Measurements from ENCODE around the gene ATG101.

The ATG101 gene

DNA sequence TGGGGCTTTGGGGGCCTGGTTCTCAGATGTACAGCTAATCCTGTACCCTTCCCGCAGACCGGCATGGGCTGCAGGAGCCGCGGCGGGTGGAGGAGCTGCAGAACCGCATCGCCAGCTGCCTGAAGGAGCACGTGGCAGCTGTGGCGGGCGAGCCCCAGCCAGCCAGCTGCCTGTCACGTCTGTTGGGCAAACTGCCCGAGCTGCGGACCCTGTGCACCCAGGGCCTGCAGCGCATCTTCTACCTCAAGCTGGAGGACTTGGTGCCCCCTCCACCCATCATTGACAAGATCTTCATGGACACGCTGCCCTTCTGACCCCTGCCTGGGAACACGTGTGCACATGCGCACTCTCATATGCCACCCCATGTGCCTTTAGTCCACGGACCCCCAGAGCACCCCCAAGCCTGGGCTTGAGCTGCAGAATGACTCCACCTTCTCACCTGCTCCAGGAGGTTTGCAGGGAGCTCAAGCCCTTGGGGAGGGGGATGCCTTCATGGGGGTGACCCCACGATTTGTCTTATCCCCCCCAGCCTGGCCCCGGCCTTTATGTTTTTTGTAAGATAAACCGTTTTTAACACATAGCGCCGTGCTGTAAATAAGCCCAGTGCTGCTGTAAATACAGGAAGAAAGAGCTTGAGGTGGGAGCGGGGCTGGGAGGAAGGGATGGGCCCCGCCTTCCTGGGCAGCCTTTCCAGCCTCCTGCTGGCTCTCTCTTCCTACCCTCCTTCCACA lies 11.0 kb upstream of the ATG101 start:
- DNase-seq: no peak

DNA sequence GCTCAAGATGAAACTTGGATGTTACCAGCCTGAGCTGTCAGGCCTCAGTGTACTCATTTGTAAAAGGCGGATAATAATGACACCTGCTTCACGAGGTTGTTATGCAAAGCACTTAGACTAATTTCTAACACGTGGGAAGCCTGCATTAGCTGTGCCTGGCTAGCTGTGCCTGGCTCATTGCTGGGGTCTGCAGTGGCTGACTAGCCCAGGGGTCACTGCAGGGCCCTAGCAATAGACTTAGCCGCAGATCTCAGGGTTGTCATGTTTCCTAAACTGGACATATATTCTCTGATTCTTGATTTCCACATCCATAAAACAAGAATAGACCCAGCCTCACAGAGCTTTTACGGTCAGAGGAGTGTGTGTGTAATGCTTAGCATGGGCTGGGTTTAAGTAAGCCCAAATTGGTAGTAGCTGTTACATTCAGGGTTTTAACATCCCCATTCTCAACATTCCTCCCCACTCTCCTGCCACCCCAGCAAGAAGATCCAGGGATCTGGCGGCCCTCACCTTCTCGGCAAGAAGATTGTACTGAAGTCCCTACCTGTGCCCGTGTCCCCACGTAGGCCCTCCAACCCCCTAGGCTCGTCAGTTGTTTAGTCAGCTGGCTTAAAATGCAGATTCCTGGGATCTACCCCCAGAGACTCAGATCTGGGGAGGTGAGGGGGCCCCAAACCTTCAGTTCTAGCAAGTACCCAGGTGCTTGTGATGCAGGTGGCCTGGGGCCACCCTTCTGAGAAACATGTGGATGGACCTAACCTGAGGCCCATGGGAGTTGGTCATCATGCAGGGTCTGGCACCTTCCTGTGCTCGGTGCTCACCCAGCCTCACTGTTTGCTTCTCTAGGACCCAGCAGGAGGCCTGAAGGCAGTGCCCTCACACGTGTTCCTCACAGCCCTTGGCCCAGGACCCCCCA lies 9.9 kb upstream of the ATG101 start:
- DNase-seq: no peak

DNA sequence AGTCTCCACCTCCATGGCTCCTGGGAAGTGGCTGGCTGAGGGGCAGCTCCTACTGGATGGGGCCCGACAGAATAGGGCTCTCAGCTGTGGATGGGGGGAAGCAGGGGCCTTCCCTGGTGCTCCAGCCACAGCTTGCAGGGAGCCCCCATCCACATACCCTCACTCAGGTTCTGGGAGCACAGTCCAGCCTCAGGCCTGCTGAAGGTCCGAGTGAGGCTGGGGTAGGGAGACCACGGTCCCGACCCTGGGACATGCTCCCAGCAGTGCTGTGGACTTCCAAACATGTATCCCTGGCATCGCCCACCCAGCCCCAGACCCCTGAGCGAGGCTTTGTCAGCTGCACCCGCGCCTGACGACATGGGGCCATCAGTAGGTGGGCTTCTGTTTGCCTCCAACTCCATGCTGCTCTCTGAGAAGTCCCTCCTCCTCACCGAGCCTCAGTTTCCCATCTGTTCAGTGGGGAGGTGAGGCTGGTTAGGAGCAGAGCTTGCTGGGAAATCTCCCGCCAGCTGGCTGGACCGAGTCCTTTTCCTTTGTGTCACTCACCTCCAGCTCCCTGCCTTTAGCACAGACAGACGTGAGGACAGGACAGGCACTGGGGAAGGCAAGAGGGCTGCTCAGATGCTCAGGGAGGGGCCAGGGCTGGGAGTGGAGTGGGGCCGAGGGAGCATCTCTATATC lies 9.1 kb upstream of the ATG101 start:
- DNase-seq: no peak

GRCh38 chr12:52061470-52062166 lies 8.2 kb upstream of the ATG101 start:
- DNase-seq: no peak

GRCh38 chr12:52062167-52063081 lies 7.4 kb upstream of the ATG101 start:
- DNase-seq: no peak

DNA sequence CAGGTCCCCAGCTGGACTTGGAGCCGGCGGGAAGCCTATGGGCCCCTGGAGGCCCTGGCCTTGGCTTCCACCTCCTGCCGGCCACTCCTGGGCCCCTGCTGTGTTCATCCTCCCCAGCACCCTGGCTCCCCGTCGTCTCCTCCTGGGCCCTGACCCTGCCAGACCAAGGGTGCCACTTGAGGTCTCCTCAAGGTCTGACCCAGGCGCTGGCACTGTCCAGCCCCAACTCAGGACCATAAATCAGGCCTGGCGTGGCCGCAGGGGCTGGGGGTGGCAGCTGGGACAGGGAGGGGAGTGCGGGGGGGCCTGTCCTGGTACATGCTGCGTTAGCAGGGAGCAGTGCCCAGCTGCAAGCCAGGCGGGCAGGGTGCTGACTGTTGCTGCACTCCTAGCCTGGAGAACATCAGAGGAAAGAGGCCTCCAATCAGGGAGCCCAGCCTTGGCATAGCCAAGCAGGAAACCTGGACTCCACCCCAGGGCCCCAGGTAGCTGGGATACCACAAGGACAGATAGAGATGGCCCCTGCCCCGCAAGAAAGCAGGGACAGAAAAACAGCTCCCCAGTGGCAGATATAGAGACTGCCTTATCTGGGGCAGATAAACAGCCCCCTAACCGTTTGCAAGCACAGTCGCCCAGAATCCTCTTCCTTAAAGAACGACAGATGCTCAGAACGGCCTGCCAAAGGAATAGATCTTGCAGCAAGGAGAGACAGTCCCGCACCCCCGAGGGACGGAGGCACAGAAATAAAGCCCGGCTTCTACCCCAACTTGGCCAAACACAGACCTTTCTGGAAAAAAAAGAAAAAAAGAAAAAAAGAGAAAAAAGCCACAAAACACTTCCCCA lies 6.5 kb upstream of the ATG101 start:
- DNase-seq: no peak

DNA sequence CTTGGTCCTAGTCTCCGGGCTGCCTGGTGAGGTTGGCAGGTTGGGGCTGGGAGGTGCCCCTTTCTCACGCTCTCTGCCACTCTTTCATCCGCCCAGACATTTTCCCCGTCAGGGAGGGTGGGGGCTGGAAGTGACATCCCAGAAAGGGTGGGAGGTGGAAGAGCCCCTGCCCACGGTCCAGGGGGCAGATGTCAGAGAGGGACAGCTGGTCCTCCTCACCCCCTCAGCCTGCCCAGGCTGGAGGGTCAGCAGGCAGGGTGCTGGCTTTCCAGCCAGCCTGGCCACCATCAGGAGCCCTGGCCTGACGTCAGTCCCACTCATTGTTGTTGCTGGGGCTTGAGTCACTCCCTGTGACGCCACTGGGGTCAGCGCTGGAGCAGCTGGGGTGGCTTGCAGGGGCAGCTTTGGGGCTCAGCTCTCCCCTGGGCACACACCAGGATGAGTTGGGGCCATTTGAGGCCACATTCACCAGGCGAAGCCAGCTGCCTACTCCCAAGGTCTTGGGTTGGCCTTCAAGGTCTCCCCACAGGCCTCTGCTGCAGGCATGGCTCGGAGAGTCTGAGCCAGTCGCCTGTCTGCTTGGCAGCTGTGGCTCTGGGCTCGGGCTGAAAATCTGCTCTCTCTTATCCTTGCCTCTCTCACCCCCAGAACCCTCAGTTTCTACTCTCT lies 5.7 kb upstream of the ATG101 start:
- DNase-seq: no peak

DNA sequence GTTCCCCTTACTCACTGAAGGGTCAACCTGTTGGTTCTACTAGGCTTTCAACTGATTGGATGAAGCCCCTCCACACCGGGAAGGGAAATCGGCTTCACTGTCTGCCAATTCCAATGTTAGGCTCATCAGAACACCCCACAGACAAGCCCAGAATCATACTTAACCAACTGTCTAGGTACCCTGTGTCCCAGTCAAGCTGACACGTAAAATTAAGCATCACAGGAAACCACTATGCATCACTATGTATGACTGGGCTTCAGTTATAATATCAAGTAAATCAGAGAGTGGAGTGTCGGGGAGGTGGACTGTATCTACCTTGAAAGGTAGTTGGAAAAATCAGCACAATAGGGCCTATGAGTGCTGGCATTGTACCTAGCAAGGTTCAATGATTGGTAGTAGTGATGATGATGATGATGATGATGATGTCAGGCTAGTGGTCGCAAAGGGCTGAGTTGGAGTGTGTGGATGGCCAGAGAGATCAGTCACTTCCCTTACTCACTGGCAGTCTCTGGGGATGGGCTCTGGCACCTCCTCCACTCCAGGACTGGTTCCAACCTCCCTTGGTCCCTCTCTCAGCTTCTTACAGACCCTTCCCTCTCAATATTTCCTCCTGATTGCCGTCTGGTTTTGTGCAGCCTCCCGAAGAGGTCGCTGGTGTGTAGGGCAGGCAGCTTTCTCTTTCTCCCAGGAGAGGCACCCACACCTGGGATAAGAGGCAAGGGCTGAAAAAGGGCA lies 3.3 kb upstream of the ATG101 start:
- no peak for DNase-seq

DNA sequence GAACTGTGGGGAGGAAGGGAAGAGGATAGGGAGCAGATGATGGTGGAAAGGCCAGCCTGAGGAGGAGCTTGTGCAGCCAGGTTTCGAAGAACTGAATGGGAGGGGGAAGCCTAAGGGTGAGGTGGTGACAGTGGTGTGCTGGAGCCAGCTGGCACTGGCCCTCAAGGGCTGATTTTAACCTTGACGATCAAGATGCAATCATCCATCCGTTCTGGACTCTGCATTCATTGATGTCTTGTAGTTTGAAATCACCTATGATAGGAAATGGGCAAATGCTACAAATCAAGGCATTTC lies 2.8 kb upstream of the ATG101 start:
- DNase-seq: no peak

GRCh38 chr12:52070185-52070925 lies 577 bp downstream of the ATG101 start:
- no peak for DNase-seq

DNA sequence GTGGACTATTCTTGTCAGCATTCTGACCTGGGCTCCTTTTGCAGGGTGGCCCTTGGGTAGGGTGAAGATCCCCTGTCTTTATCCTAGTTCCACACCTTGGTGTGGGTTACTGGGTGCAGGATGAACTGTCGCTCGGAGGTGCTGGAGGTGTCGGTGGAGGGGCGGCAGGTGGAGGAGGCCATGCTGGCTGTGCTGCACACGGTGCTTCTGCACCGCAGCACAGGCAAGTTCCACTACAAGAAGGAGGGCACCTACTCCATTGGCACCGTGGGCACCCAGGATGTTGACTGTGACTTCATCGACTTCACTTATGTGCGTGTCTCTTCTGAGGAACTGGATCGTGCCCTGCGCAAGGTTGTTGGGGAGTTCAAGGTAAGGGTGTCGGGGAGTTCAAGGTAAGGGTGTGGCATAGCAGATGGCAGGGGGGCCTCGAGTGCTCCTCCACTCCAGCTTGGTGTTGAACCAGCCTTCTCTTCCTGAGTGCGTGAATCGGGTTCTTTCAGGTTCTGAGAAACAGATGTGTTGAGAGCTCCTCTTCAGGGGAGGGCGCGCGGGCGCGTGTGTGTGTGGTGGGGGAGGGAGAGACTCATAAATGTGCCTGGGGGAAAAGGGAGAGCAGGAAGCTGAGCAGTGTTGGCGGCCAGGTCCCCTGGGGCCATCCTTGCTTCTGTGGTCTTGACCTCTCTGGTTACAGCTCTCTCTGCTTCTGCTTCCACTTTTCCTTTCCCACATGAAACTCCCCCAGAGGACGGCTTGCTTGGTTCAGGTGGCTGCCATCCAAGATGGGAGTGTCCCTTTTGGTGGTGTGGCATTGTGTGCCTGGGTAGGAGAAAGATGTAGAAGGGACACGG lies 4.0 kb downstream of the ATG101 start:
- DNase-seq: no peak

DNA sequence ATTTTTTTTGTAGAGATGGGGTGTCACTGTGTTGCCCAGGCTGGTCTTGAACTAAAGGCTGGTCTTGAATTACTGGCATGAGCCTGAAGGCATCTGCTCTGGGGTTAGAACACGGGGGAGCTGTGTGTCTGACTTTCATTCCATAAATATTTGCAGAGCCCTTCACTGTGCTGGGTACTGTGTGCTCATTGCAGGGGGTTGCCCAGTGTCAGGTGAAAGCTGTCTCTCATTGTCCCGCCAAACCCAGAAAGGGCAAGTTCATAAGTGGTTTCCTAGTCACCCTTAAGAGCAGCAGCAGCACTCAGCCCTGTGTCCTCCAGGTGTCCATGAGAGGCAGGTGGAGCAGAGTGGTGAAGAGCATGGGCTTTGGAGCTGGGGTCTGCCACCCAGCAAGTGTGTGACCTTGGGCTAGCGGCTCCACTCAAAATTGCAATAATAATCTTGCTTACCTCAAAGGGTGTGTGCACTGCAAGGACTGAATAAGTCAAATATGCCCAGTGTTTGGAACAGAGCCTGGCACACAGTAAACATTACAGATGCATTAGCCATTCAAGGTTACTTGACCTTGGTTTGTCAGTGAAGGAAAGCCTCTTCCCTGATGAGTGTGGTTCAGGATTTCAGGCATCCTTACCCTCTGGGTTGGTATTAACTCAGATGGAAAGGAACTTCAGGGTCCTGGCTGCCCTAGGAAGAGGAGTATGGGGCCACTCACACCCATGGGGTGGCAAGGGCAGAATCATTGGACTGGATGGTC lies 5.4 kb downstream of the ATG101 start:
- no peak for DNase-seq

DNA sequence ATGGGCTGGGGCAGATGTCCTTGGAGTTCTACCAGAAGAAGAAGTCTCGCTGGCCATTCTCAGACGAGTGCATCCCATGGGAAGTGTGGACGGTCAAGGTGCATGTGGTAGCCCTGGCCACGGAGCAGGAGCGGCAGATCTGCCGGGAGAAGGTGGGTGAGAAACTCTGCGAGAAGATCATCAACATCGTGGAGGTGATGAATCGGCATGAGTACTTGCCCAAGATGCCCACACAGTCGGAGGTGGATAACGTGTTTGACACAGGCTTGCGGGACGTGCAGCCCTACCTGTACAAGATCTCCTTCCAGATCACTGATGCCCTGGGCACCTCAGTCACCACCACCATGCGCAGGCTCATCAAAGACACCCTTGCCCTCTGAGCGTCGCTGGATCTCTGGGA lies 7.0 kb downstream of the ATG101 start:
- DNase-seq: no peak

DNA sequence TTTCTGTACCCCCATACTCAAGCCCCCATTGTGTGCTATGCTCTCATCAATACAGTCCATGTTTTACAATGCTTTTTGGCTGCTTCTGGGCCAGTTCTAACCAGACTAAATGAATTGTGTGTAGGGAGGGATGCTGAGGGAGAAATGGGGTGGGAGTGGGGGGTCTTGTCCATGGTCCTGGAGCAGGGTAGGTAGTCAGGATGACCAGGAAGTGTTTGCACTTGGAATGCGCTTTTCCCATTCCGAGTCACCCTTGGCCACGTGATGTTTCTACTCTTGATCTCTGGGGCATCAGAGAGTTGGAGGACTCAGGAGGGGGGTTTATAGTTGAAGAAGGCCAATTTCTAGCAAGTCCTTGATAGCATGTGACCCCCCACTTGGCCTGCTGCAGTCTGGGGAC lies 8.5 kb downstream of the ATG101 start:
- DNase-seq: no peak

DNA sequence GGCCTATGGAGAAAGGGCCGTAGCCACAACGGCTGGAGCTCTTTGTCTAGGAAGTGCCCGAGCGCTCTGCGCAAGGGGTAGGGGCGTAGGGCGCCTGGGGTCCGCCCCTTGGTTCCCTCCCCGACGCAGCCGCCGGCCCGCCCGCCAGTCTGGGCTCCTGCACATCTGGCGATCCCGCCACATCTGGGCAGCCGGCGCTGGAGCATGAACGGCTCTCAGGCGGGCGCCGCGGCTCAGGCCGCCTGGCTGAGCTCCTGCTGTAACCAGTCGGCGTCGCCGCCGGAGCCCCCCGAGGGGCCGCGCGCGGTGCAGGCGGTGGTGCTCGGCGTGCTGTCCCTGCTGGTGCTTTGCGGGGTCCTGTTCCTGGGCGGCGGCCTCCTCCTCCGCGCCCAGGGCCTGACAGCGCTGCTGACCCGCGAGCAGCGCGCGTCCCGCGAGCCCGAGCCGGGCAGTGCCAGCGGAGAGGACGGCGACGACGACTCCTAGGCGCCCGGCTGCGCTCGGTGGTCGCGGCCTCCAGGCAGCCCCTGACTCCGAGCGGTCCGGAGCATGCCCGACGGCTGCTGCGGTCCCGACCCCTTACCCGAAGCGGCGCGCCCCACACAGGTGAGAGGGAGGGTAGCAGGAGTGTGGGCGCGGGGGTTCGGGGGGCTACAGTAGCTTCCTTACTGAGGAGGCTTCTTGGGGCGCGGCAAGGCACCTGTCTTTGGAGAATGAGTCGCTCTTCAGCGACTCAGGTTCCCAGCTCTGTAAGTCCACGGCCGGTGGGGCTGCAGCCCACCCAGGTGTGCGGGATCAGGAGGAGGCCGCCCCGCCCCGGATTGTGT lies 10.0 kb downstream of the ATG101 start, which contains the start of gene SMIM41:
Gene SMIM41 (plus strand): TSS at position 129 of the 827 bp plus-strand sequence. CDS start 76 bp downstream, at position 205.
- no peak for DNase-seq
